Measurements from ENCODE around the gene NTM.

Gene NTM

GRCh38 chr11:131476266-131476665 lies 105.9 kb downstream of the NTM start:
- no peak for DNase-seq (ENCODE audit: low read depth in 2 of 2)
- H3K4me3 ChIP-seq (replicated peaks in 1 of 2; ENCODE audit: low read depth in 2 of 2, low read length in 2 of 2) = no peak overlapping the region
- TF ChIP-seq CTCF (IDR thresholded peaks at IDR 0.05; ENCODE audit: low read depth, low read length) = no peak

- DNase-seq (ENCODE audit: low read depth in 2 of 2) = no peak
- no peak overlapping the region for H3K4me3 ChIP-seq (replicated peaks in 1 of 2; ENCODE audit: low read depth in 2 of 2, low read length in 2 of 2)
- TF ChIP-seq CTCF (IDR thresholded peaks at IDR 0.05; ENCODE audit: low read depth, low read length) = no peak
Measured at GRCh38 chr11:131478341-131478740, 107.9 kb downstream of the NTM start.

- no peak overlapping the region for H3K4me3 ChIP-seq (replicated peaks in 1 of 2; ENCODE audit: low read depth in 2 of 2, low read length in 2 of 2)
- peak in 1 of 2 donors; percentile 34 for DNase-seq (ENCODE audit: low read depth in 2 of 2)
- TF ChIP-seq CTCF (IDR thresholded peaks at IDR 0.05; ENCODE audit: low read depth, low read length) = no peak
Measured at GRCh38 chr11:131481303-131481702, 110.9 kb downstream of the NTM start.

GRCh38 chr11:131481971-131482370 lies 111.6 kb downstream of the NTM start:
- no peak overlapping the region for H3K4me3 ChIP-seq (replicated peaks in 1 of 2; ENCODE audit: low read depth in 2 of 2, low read length in 2 of 2)
- no peak for TF ChIP-seq CTCF (IDR thresholded peaks at IDR 0.05; ENCODE audit: low read depth, low read length)
- no peak for DNase-seq (ENCODE audit: low read depth in 2 of 2)

- no peak for TF ChIP-seq CTCF (IDR thresholded peaks at IDR 0.05; ENCODE audit: low read depth, low read length)
- DNase-seq (ENCODE audit: low read depth in 2 of 2) = no peak
- H3K4me3 ChIP-seq (replicated peaks in 1 of 2; ENCODE audit: low read depth in 2 of 2, low read length in 2 of 2) = no peak overlapping the region
Measured at GRCh38 chr11:131483453-131483852, 113.0 kb downstream of the NTM start.

- H3K4me3 ChIP-seq (replicated peaks in 1 of 2; ENCODE audit: low read depth in 2 of 2, low read length in 2 of 2) = no peak overlapping the region
- no peak for DNase-seq (ENCODE audit: low read depth in 2 of 2)
- TF ChIP-seq CTCF (IDR thresholded peaks at IDR 0.05; ENCODE audit: low read depth, low read length) = no peak
Measured at GRCh38 chr11:131483877-131484276, 113.5 kb downstream of the NTM start.

- no peak overlapping the region for H3K4me3 ChIP-seq (replicated peaks in 1 of 2; ENCODE audit: low read depth in 2 of 2, low read length in 2 of 2)
- no peak for TF ChIP-seq CTCF (IDR thresholded peaks at IDR 0.05; ENCODE audit: low read depth, low read length)
- peak in 1 of 2 donors; percentile 34 for DNase-seq (ENCODE audit: low read depth in 2 of 2)
Measured at GRCh38 chr11:131486100-131486499, 115.7 kb downstream of the NTM start.
